NCI-H2029 (cell line): ENCODE data around the gene PEX10.
"Not testable (repeated sequence)": the region's sequence is repeated elsewhere in the genome, so short reads cannot be mapped to it uniquely, and the experiment has no call there.

ENCODE experiments used
- DNase-seq: peaks from one replicate; lab custom pipeline; 2025; lab: John Stamatoyannopoulos, UW

PEX10 gene

DNA sequence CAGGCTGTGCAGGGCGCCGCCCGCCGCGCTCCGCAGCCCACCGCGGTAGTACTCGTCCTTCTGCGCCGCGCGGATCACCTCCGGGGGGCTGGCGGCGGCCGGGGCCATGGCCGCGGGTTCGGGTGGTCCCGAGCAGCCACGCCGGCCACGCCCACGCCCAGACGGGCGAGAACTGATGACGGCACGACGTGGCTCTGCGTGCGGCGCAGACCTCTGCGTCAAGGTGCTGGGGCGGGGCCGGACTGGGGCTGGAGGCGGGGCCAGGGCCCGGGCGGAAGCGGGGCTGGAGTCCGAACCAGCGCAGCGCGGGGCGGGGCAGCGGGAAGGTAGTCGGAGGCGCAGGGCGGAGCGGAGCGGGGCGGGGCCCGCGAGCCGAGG is at the start of gene PEX10:
TSS of gene PEX10 (minus strand) at position 170 of the 378 bp plus-strand sequence. CDS start at position 108, 62 bp downstream.
- peak; percentile 93 for DNase-seq

DNA sequence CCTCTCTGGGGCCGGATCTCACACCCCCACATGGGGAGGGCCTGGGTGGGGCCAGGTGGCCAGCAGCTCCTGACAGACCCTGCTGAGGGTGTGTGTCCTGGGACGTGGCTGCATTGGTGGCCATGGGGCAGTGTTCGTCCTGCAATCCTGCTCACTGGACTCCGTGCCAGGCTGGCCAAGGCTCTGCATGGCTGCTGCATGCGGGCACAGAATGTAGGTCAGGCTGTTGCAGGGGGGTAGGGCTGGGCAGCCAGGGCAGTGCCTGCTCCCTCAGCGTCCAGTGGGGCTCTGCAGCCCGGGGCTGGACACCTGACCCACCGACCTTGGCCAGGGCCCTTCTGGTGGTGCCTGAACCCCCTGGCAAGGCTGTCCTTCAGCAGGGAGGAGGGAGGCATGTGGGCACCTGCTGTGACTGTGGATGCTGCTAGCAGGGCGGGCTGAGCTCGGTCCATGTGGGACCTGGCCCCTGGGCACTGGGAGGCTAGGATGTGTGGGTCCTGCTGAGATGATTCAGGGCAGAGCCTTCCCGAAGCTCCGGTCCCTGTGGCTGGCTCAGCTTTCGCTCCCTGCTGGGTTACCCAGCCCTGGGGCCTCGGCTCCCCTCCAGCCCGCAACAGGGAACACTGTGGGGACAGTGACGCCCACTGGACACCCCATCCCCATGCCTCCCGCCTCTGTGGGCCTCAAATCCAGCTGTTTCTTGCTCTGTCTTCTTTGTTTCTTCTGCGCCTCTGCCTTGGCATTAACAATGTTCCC is 48.8 kb upstream of the PEX10 start:
- no peak for DNase-seq

DNA sequence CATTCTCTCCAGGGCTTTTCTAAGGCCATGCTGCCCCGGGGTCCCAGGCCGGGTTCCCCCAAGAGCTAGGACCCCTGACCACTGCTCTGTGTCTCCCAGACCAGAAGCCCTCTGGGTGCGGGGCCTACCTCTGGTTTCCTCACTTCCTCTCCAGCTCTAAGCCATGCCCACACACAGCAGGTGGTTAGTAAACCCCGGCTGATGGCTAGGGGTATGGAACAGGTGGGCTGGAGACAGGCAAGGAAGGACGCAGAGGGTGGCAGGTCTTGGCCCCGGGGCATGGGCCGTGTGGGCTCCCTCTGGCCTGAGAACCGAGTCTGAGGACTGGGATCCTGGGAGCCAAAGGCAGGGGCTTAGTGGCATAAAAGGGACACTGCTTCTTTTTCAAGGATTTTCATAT is 47.8 kb upstream of the PEX10 start:
- DNase-seq: no peak

DNA sequence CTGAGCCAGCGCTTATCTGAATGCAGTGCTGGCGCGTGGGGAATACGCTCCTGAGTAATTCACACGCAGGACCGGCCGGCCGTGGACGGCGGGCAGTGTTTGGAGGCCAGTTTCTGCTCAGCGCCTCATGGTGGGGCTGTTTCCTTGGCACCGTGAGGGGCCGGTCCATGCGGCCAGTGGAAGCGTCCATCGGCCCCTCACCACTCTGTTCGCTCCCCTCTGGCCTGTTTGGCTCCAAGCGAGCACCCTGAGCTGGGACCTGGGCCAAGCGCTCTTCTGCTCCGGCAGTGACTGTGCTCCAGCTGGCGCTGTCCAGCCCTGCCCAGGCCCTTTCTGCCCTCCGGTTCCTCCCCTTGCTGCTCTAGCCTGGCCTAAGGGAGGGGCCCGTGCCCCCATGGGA is 47.4 kb upstream of the PEX10 start:
- no peak for DNase-seq

DNA sequence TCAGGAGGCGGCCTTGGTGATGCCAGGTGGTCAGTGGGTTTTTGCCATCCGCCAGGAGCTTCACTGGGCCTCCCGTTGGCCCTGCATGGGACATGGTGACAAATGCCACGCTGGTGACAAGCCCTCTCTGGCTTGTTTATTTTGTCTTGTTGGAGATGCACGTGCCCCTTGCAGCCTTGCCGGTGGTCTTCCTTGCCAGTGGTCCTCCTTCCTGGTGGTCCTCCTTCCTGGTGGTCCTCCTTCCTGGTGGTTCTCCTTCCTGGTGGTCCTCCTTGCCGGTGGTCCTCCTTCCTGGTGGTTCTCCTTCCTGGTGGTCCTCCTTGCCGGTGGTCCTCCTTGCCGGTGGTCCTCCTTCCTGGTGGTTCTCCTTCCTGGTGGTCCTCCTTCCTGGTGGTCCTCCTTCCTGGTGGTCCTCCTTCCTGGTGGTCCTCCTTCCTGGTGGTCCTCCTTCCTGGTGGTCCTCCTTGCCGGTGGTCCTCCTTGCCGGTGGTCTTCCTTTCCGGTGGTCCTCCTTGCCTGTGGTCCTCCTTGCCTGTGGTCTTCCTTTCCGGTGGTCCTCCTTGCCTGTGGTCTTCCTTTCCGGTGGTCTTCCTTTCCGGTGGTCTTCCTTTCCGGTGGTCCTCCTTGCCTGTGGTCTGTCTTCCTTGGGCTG is 46.9 kb upstream of the PEX10 start:
- not testable (repeated sequence) for DNase-seq

DNA sequence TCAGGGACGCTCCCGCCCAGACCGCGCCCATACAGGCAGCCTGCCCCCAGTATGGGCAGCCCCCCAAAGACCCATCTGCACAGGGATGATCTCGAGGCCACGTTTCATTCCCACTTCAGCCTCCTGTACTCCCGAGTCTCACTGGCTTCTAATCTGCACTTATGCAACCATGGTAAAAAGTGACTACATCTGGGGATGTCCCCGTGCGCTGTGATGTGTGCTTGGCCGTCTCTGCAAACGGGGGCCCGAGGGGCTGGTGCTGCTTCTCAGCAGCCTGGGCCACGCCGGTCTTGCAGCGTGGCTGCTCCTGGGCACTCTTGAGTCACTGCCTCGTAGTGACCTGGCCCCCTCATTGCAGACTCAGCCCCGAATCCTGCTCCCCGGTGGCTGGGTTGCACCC is 46.3 kb upstream of the PEX10 start:
- DNase-seq: no peak

DNA sequence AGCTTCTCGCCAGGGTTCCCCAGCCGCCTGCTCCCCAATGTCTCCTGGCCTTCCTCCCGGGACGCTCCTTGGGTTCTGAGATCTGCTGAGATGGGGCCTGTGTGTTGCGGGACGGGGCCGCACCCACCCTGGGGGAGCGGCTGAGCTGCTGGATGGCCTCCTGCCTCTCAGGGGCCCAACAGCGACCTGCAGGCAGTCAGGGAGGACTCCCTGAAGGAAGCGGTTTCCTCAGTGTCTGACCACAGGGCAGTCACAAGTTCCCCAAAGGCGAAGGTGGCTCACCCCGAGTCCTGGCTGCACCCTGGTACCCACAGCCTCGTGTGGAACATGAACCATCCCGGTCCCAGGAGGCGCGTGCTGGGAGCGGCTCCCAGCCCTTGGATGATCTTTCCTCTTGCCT is 45.1 kb upstream of the PEX10 start:
- no peak for DNase-seq

DNA sequence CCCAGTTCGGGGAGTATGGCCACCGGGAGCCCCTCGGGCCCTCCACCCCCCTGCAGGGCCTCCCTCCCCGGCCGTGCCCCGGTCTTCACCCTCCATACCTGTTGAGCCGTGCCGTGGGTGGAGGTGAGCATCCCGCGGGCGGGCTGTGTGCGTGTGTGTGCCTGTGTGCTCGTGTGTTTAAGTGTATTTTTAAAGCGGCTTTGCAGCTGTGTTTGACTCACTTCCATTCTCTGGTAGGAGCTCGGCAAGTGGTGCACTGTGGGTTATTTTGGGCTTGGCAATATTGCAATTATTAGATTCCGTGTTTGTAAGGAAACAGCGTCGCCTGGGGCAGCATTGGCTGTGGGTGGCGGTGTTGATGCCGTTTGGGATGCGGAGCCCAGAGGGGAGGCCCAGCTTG is 43.4 kb upstream of the PEX10 start:
- no peak for DNase-seq

DNA sequence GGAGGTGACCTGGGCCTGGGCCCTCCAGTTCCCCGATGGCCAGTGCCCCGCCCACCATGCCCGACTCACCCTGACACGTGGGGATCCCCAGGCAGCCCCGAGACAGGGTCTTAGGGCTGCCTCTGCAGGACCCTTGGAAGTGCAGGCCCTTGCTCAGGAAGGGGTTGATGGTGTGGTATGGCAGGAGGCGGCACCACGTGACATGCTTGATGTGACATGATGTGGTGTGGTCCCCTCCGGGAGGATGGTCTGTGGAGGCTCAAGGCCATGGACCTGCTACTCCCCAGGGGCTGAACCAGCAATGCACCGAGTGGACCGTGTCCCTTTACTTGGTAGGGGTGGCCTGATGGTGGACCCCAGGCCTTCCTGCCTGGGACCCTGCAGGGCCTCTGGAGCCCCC is 41.9 kb upstream of the PEX10 start:
- no peak for DNase-seq

DNA sequence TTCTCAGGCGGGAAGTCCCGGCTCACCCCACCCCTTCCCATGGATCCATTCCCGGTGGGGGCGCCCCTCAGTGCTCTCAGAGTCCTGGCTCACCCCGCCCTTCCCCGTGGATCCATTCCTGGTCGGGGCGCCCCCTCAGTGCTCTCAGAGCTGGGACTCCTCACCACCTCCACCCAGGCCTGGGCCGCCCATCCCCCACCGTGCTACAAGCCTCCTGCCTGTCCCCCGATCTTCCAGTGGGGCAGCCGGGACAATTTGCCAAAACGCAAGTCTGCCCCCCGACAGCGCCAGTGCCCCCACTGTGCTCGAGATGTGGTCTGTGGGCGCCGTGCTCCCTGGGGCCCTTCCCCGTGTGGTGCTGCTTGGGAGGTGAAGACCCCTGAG is 40.6 kb upstream of the PEX10 start:
- no peak for DNase-seq

DNA sequence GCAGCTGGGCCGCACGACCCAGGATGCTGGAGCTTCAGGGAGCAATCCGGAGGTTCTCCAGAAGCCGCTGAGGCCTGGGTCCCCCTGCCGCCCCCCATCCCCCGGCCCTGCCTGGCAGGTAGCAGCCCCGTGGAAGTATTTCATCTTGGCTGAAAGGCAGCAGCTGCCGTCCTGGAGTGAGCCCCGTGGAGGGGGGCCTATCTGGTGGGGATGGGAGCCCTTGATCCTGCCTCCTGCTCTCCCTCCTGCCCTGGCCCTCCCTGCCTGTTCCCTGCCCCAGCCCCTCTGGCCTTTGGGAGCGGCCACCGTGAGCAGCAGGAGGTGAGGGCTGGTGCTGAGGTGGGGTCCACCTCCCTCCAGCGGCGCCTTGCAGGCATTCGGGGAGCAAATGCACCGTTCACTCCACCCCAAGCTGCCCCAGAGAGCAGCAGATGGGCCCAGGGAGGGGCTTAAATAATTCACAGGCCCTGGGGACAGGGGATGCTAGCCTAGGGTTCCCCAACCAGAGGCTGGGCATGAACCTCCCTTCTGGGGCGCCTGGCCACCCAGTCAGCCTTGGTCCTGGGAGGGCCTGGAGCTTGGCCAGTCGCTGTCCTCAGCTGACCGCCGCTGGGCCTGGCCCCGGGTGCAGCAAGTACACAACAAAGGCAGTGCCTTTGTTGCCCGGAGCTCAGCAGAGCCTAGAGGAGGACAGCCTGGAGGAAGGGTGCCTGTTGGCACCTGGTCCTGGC is 40.0 kb upstream of the PEX10 start:
- no peak for DNase-seq

DNA sequence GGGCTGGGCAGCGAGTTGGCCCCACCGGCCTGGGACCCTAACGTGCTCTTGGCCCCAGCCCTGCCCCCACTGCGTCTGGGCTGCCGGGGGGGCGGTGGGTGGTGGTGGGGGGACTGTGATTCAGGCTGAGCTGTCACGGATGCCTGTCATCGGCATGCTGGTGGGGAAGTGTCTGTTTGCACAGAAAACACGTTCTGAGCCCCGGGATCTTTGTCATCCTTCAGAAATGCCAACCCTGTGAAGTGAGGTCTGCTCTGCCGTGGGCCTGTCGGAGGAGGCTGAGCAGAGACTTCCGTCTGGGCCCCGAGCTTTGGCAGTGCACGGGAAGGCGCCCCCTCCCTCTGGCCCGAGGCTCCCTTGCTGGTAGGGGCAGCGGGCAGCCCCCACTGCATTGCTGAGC is 39.4 kb upstream of the PEX10 start:
- no peak for DNase-seq

DNA sequence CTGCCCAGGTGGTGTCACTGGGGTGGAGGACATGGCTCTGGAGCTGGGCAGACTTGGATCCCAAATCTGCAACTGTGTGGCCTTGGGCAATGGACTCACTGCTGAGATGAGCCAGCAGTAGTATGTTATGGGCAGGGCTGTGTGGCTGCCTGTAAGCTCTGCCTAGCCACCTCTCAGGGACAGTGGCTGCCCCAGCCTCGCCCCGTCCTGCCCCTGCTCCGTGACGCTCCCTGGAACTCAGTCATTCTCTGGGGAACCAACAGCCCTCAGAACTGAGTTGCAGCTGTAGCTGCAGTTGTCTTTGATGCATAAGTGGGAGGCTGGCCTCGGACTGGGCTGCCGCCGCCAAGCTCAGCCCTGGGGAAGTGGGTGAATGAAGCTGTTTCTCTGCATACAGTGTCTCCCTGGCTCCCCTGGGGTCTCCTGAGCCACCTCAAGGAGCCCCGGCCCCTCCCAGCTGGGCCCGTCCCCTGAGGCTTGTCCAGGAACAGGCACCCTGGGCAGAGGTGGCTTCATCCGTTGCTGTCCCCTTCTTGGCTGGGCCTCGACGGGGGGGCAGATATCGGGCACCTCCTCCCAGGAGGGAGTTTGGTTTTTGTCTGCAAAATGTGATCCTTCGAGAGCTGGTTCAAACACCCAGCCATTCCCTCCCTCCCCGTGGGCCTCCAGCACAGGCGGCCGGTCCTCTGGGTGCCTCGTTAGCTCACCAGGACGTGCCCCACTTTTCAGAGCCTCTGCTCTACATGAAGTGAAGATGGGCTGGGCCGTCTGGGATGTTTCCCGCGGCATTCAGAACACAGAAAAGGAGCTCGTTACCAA is 37.5 kb upstream of the PEX10 start:
- no peak for DNase-seq

DNA sequence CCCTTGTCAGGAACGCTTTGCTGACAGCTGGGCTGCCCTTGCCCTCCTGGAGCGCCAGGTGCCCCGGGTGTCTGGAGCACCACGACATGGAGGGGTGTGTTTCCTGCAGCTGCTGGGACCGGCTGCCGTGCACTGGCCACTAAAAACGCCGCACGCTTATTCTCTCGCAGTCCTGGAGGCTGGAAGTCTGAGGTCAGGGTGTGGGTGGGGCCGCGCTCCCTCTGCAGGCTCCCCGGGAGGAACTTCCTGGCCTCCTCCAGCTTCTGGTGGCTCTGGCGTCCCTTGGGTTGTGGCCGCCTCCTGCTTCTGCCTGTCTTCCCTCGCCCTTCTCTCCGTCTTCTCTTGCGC is 35.7 kb upstream of the PEX10 start:
- DNase-seq: no peak

DNA sequence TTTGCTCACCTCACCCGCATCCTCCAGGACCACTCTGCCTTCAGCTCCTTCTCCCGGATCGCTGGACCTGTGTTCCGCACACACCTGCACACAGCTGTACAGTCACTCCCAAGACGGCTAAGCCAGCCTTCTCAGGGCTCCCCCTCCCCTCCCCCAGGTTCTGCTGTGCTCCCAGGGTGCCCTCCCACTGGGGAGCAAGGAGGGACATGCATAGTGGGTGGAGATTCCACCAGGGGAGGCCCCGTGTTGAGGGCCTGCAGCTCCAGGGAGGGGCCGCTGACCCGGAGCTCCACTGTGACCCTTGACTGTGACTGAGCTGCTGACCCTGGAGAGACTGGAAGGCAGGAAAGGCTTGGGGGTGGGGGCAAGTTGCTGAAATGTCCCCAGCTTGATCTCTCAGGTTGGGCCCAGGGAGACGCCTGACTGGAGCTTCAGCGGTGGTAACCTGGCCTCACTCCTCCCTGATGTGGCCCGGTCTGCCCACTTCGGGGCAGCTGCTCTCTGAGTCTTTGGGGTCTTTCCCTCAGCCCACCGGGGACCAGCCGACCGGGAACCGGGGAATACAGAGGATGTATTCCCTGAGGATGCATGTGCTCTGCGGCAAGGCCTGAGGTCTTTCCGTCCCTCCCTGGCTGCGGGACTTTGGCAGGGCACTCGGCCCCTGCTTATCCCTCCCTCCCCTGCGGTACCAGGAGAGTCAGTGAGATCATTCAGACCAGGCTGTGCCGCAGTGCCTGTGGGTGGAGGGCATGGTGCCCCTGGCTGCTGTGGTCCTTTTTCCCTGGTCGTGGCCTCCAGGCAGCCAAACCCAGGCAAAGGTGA is 35.1 kb upstream of the PEX10 start:
- no peak for DNase-seq

DNA sequence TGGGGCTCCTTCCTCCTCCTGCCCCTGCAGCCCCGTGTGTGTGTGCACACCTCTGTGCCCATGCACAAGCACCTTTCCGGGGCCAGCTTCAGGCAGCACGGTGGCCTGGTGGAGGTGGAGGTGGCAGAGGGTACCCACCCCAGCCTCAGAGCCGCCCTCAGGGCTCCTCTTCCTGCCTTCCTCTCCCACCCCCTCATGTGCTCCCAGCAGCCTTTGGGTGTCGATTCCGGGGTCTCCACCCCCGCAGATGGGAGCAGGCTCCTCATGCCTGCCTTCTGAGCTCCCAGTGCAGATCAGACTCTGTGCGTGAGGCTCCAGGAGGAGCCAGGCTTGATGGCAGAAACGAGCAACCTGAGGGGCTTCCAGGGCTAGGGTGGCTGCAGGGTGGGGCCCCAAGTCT is 34.5 kb upstream of the PEX10 start:
- DNase-seq: no peak

DNA sequence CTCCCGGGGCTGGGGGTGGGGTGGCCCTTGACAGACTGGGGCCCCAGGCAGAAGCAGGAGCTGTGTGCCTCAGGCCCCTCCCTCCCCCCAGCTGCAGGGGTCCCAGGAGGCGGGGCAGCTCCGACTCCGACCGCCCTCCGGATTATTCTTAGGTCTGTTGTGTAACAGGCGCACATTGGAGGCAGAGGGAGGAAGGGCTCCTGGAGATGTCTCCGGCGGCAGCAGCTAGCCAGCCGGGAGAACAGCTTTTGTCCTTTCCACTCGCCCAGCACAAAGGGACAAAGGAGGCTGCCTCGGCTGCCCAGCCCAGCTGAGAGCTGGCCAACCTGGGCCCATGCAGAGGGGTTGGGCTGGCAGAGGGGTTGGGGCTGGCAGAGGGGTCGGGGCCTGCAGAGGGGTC is 34.0 kb upstream of the PEX10 start:
- no peak for DNase-seq

DNA sequence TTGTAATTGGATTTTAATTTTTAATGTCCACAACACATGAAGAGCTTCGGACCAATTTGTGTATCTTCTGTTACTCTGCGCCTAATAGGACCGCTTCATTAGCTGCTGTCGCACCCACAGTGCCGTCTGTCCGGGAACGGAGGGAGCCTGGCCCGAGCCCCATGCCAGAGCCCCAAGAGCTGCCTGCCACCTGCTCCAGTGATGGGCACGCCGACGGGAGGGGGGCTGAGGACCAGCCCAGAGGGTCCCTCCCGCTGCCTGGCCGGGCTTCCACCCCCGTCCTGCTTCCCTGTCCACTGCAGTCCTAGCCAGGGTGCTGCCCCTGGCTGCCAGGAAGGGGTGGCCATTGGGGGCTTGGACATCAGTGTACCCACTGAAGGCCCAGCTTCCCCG is 33.5 kb upstream of the PEX10 start:
- DNase-seq: no peak

DNA sequence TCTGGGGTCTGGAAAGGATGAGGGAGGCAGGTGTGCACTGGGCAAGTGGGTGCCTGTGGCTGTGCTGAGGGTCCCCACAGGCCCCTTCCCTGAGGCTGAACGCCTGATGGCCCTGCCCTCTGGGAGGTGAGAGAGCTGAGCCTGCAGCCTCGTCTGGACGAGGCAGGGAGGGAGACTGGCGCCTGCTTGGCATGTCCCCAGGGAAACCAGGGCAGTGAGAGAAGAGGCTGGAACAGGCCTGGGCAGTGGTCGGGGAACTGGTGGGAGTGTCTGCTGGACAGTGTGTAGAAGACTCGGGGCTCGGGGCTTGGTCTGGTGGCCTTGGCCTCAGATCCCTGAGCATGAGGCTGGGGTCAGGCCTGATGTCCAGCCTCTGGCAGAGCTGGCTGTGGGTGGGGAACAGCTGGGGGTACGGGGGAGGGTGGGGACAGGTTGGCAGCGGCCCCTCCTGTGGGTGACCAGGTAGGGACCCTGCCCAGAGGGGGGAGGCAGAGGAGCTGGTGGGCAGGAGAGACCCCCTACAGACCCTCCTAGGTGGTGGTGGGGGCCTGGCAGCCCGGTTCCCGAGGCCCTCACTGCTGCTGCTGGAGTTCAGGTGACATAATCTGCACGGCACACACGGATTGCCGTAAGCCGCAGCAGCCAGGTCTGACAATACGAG is 32.9 kb upstream of the PEX10 start:
- DNase-seq: no peak

DNA sequence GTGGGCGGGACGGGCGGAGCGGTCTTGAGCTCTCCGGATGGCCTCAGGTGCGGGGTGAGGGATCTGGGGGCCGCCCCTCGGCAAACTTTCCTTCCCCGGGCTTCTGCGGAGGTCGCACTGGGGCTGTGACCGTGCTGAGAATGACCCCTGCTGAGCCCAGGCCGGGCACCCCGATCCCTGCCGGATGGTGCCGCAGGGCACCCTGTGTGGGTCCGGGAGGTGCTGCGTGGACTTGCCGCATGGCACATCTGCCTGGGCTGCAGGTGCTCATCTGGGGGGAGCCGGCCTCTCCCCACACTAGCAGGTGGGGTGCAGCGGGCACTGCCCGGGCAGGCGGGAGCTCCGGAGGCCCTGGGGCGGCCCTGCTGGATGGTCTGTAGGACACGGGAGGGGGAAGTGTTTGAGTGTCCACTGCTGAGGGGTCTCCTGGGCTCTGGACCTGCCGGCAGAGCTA is 31.8 kb upstream of the PEX10 start:
- DNase-seq: no peak
